ENCODE measurements around the gene H3-3A. TPM values are rescaled to one million over a fixed set of nuclear protein-coding genes. Genes with fewer than 3 reads are reported as not detected.

Gene H3-3A
- total RNA-seq, 1 donor from 2014 or later, result 600 TPM

- CTCF ChIA-PET, result interaction anchor here (1.3 kb wide), 1 partner anchor 43 kb away, joined by 4 read pairs; no protein-coding TSS in a partner anchor
- DNase-seq (no peak), ATAC-seq (ENCODE audit: low read depth) (no peak)
- H3K27me3 Mint-ChIP-seq, result no peaks in the 10 kb centered on the region
- H3K4me1 Mint-ChIP-seq, result peaks cover 51% of the 10 kb centered on the region
- POLR2A ChIA-PET, result interaction anchor here (0.6 to 10.7 kb wide), 7 partner anchors 9 to 338 kb away, joined by 3 to 617 read pairs (median 4); partner anchors contain the start of genes PARP1 and SDE2
- H3K4me3 Mint-ChIP-seq, result no peak overlapping the region
- no peak overlapping the region for H3K27ac Mint-ChIP-seq
- no peak for TF ChIP-seq CTCF (IDR thresholded peaks at IDR 0.05)
- H3K36me3 Mint-ChIP-seq (ENCODE audit: low read depth), result peaks cover 85% of the 10 kb centered on the region
- no peaks in the 10 kb centered on the region for H3K9me3 Mint-ChIP-seq
- intact Hi-C loops (cut with micrococcal nuclease), result no loop called here
These were observed 7.4 kb downstream of the H3-3A start for GRCh38 chr1:226069811-226070489.

GRCh38 chr1:226072347-226072746 is 9.8 kb downstream of the H3-3A start:
- POLR2A ChIA-PET, result interaction anchor here (0.9 to 4.8 kb wide), 2 partner anchors 11 to 73 kb away, joined by 3 to 26 read pairs; partner anchors contain the start of gene SDE2
- no peak overlapping the region for H3K27ac Mint-ChIP-seq

GRCh38 chr1:226073184-226073950 is 10.9 kb downstream of the H3-3A start:
- intact Hi-C loops (cut with micrococcal nuclease), result loop anchor here (1.0 kb wide), 1 partner anchor 10 kb away; no protein-coding TSS in a partner anchor
- Mint-ChIP-seq H3K27me3 (no peaks in the 10 kb centered on the region), H3K36me3 (ENCODE audit: low read depth) (peaks cover 63% of the 10 kb centered on the region), H3K27ac (no peak overlapping the region), H3K4me1 (peaks cover 20% of the 10 kb centered on the region), H3K9me3 (no peaks in the 10 kb centered on the region), H3K4me3 (no peak overlapping the region)
- ChIA-PET CTCF (interaction anchor here (0.6 to 1.1 kb wide), 3 partner anchors 9 to 125 kb away, joined by 3 to 9 read pairs (median 4); no protein-coding TSS in a partner anchor), POLR2A (interaction anchor here (0.6 to 2.1 kb wide), 6 partner anchors 9 to 125 kb away, joined by 3 to 14 read pairs (median 5); partner anchors contain the start of gene H3-3A)
- TF ChIP-seq CTCF (IDR thresholded peaks at IDR 0.05), result no peak
- ATAC-seq (ENCODE audit: low read depth), result no peak
- no peak for DNase-seq

More at GRCh38 chr1:226072347-226072746, 9.8 kb downstream of the H3-3A start:
- CTCF ChIA-PET, result no interaction called here
- Mint-ChIP-seq H3K27me3 (no peaks in the 10 kb centered on the region), H3K36me3 (ENCODE audit: low read depth) (peaks cover 73% of the 10 kb centered on the region), H3K4me1 (peaks cover 30% of the 10 kb centered on the region), H3K4me3 (no peak overlapping the region), H3K9me3 (no peaks in the 10 kb centered on the region)
- no peak for DNase-seq
- ATAC-seq (ENCODE audit: low read depth), result no peak
- intact Hi-C loops (cut with micrococcal nuclease), result no loop called here
- TF ChIP-seq CTCF (IDR thresholded peaks at IDR 0.05), result no peak

- H3K27me3 Mint-ChIP-seq, result no peaks in the 10 kb centered on the region
- H3K36me3 Mint-ChIP-seq (ENCODE audit: low read depth), result peaks cover 58% of the 10 kb centered on the region
- no peaks in the 10 kb centered on the region for H3K9me3 Mint-ChIP-seq
- CTCF ChIA-PET, result no interaction called here
- intact Hi-C loops (cut with micrococcal nuclease), result no loop called here
- H3K27ac Mint-ChIP-seq, result no peak overlapping the region
- ATAC-seq (ENCODE audit: low read depth), result no peak
- no peak for TF ChIP-seq CTCF (IDR thresholded peaks at IDR 0.05)
- peaks cover 14% of the 10 kb centered on the region for H3K4me1 Mint-ChIP-seq
- POLR2A ChIA-PET, result interaction anchor here (0.6 to 2.1 kb wide), 5 partner anchors 9 to 45 kb away, joined by 3 to 14 read pairs (median 5); partner anchors contain the start of gene H3-3A
- no peak for DNase-seq
- H3K4me3 Mint-ChIP-seq, result no peak overlapping the region
These were observed 11.5 kb downstream of the H3-3A start for GRCh38 chr1:226074046-226074445.
